Bronchial epithelial cell (primary cell): Measurements from ENCODE around the gene GOLGB1. TPM values are rescaled to one million over a fixed set of nuclear protein-coding genes. Genes with fewer than 3 reads are reported as not detected.

Source experiments
- DNase-seq: peaks from one replicate; pipeline ENCODE4 v3.0.0-alpha.2; 2010; ENCODE audit warnings: low read depth
- FAIRE-seq: peaks from 2 replicates; lab custom pipeline; 2011; peaks lifted over from hg19 to GRCh38; lab: Jason Lieb, UNC
- H3K27me3 ChIP-seq: 2 replicates; pipeline ENCODE4 v1.5.1; 2011; ENCODE audit warnings: low read length; ENCODE audit not compliant: control insufficient read depth, insufficient read depth
- H3K36me3 ChIP-seq: 2 replicates; pipeline ENCODE4 v1.5.1; 2011; ENCODE audit warnings: low read length; ENCODE audit not compliant: control insufficient read depth, insufficient read depth
- H3K4me3 ChIP-seq: 2 replicates; pipeline ENCODE4 v1.5.1; 2011; ENCODE audit warnings: mild to moderate bottlenecking, low read depth, low read length, control low read depth
- CTCF ChIP-seq: IDR thresholded peaks from 2 replicates; pipeline ENCODE4 v1.5.1; 2011; ENCODE audit warnings: mild to moderate bottlenecking, moderate library complexity, low read length, control low read depth, inconsistent platforms; ENCODE audit not compliant: insufficient read depth, severe bottlenecking
- total RNA-seq: library from RNA; depleted of rRNA; stranded (reverse); fragments of >200 nt; gene quantifications from 2 replicates; pipeline ENCODE4 v1.2.1, GENCODE V29; 2014

GOLGB1 gene
- total RNA-seq, 1 donor from 2014 or later = 30.0 TPM

GRCh38 chr3:121667333-121667732 is 82.2 kb downstream of the GOLGB1 start:
- H3K27me3 ChIP-seq = no peaks in the 10 kb centered on the region
- H3K36me3 ChIP-seq = peaks cover 21% of the 10 kb centered on the region
- FAIRE-seq (no peak), DNase-seq (no peak)
- no peak overlapping the region for H3K4me3 ChIP-seq
- no peak for TF ChIP-seq CTCF

GRCh38 chr3:121665488-121665887 is 84.1 kb downstream of the GOLGB1 start:
- Histone ChIP-seq H3K27me3 (no peaks in the 10 kb centered on the region), H3K4me3 (no peak overlapping the region), H3K36me3 (peaks cover 21% of the 10 kb centered on the region)
- no peak for DNase-seq
- FAIRE-seq = no peak
- TF ChIP-seq CTCF = no peak

GRCh38 chr3:121663171-121663847 is 86.2 kb downstream of the GOLGB1 start:
- DNase-seq (no peak), FAIRE-seq (no peak)
- TF ChIP-seq CTCF = no peak
- Histone ChIP-seq H3K36me3 (peaks cover 21% of the 10 kb centered on the region), H3K4me3 (no peak overlapping the region), H3K27me3 (no peaks in the 10 kb centered on the region)

GRCh38 chr3:121662742-121663141 is 86.8 kb downstream of the GOLGB1 start:
- H3K4me3 ChIP-seq = no peak overlapping the region
- FAIRE-seq (no peak), DNase-seq (no peak)
- H3K27me3 ChIP-seq = no peaks in the 10 kb centered on the region
- H3K36me3 ChIP-seq = peaks cover 19% of the 10 kb centered on the region
- TF ChIP-seq CTCF = no peak

GRCh38 chr3:121661376-121661775 is 88.2 kb downstream of the GOLGB1 start:
- peaks cover 12% of the 10 kb centered on the region for H3K36me3 ChIP-seq
- no peak overlapping the region for H3K4me3 ChIP-seq
- no peaks in the 10 kb centered on the region for H3K27me3 ChIP-seq
- TF ChIP-seq CTCF = no peak
- DNase-seq (peak; percentile 85), FAIRE-seq (peak; percentile 80)
